Pons (tissue), 1 donor: ENCODE measurements around the gene NFAT5.
A peak's percentile ranks its signal among the peaks of the same experiment; 100 is the strongest.
"Not testable (repeated sequence)": the region's sequence is repeated elsewhere in the genome, so short reads cannot be mapped to it uniquely, and the experiment has no call there.

ENCODE experiments used
- DNase-seq: peaks from one replicate; pipeline ENCODE4 v3.0.0-alpha.2; 2016; ENCODE audit warnings: low spot score

Gene NFAT5

GRCh38 chr16:69553332-69553731, 12.4 kb upstream of the NFAT5 start:
- no peak for DNase-seq

DNA sequence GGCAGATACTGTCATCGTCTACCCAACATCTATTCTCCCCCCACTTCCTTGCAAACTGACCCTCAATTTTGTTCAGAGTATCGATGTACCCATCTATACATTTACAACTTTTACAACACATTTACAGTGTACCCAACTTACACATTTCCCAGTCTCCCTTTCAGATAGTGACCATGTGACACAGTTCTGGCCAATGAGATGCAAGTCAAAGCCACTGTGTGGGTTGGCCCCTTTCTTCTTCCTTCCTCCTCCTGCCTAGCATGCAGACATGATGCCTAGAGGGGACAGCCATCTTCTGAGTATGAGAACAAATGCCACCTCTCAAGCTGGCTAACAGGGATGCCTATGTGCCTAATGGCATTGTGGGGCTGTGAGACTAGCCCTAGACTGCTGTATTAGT, 11.3 kb upstream of the NFAT5 start:
- DNase-seq: no peak

GRCh38 chr16:69555437-69555836, 10.3 kb upstream of the NFAT5 start:
- no peak for DNase-seq

- DNase-seq: no peak
Measured at GRCh38 chr16:69555867-69556266, 9.9 kb upstream of the NFAT5 start.

DNA sequence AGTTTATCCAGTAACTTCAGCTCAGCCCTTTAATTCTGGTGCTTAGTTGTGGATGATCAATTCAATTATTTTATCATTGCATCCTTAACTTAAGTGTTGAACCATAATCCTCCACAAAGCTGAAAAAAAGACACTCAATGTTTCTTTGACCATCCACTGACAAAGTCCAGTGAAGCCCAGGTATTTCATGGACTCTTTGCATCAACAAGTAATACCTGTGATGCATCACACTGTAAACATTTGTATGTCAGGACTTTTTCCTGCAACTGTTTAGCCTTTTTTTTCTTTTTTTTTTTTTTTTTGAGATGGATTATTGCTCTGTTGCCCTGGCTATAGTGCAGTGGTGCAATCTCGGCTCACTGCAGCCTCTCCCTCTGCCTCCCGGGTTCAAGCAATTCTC, 6.6 kb upstream of the NFAT5 start:
- DNase-seq: no peak

GRCh38 chr16:69561367-69561766, 4.4 kb upstream of the NFAT5 start:
- DNase-seq: not testable (repeated sequence)

GRCh38 chr16:69561901-69562300, 3.9 kb upstream of the NFAT5 start:
- no peak for DNase-seq

GRCh38 chr16:69562813-69563212, 3.0 kb upstream of the NFAT5 start:
- DNase-seq: no peak

- DNase-seq: peak; percentile 40
Measured at GRCh38 chr16:69563605-69564580, 1.9 kb upstream of the NFAT5 start.

DNA sequence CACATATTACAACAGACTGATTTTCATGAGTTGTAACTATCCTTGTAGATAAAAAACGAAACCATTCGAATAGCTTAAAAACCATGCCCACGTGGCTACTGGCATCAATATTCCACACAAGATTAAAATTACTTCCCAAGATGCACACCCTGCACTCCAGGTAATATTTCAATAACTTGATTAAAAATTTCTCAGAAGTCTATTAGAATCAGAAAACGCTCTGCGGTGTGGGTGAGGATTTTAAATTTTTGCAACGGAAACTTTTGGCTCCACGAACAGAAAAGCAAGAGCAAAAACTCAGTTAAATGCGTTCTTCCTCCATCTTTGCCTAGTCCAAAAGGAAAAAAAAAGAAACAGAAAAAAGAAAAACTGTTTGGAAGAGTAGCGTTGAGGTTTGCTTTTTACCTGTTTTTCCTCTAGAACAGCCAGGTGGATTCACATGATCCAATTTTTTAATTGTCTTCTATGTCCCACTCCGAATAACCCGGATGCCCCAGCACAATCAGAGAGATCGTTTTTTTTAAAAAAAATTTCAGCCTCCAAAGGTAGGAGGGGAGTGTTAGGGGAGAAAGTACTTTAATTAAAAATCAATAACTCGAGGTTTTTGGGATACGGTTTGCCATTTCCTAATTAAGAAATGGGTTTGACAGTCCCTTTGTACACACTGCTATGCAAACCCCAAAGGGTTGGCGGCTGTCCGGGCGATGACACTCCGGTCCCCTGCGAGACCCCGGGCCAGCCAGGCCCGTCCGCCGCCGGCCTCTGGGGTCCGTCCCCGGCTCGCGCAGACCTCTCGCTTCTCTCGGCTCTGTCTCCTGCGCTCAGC, 708 bp upstream of the NFAT5 start:
- DNase-seq: peak; percentile 34

DNA sequence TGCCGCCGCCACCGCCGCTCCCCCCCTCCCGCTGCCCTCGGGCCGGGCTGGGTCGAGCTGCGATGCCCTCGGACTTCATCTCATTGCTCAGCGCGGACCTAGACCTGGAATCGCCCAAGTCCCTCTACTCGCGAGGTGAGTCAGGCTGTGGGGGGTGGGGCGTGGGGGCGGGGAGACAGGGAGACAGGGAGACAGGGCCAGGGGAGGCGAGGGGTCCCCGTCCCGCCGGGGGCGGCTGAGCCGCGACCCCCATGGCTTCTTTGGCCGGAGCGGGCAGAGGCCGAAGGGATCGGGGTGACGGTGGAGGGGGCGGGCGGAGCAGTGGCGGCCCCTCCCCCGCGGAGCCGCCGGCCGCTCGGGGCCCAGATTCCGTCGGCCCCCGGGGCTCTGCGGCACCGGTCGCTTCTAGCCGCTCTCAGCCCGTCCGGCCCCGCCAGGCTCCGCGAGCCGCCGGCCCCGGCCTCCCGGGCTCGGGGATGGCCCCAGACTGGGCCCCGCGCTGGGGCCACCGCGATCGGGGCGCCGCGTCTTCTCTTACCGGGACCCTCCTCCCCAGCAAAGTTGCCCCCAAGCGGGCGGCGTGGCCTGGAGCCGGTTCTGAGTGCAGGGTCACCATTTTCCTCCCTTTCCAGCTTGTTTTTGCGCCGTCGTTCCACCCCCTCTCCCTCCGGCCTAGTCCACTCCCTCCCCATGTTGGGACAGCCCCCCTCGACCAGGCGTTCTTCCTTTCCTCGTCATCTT, 644 bp downstream of the NFAT5 start:
- no peak for DNase-seq

DNA sequence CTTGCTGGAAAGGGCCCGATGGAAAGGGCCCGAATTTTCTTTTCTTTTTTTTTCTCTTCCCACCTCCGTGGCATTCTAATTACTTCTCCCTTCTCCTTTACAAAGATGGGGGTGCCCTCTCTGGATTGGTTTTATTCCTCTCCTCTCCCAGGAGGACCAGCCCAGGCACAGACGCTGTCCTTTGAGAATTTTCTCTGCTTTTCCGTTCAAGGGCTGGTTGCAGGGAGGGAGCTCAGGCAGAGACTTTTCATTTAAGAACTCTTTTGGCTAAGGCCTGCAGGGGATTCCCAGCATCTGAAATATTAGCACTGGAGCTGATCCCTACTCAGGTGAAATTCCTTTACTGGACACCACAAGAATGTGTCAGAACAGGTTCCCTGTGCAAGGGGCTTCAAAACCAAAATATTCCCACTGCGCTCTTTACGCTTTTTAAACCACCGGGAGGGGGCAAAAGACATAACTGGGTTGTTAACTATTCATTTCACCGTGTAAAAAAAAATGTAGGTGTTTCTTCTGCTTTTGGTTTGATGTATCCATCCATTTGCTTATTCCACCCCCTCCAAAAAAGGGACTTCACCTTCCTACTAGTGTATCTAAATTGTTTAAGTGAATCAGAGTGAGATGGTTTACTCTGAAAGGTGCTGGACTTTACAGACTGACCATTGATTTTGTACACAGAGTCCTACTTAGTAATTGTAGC, 1.4 kb downstream of the NFAT5 start:
- peak; percentile 65 for DNase-seq

DNA sequence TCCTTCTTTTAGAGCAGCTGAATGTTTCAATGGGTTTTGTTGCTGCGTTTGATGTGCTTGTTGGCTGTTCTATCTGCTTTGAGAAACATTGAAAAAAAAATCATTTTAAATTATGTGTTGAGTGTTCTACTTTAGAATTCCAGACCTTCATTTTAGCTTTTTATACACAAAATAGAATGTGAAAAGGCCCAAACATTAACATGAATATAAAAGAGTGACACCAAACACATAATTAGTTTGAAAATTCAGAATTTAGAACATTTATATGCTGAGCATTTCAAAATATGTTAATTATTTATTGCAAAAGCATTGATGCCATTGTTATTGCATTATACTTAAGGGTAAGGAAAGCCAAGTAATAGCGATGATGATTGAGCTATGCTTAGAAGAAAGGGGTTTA, 2.9 kb downstream of the NFAT5 start:
- DNase-seq: no peak

GRCh38 chr16:69578771-69579170, 13.0 kb downstream of the NFAT5 start:
- not testable (repeated sequence) for DNase-seq

- no peak for DNase-seq
Measured at GRCh38 chr16:69579783-69580481, 14.2 kb downstream of the NFAT5 start.

- no peak for DNase-seq
Measured at GRCh38 chr16:69581297-69581696, 15.5 kb downstream of the NFAT5 start.

DNA sequence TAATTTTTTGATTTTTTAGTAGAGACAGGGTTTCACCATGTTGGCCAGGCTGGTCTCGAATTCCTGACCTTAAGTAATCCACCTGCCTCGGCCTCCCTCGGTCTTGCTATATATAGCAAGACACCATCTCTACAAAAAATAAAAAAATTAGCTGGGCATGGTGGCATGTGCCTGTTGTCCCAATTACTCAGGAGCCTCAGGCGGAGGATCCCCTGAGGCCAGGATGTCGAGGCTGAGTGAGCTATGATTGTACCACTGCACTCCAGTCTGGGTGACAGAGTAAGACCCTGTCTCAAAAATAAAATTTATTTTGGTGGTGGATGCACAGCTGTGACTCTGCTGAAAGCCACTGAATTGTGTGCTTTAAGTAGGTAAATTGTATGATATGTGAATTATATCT, 18.7 kb downstream of the NFAT5 start:
- DNase-seq: not testable (repeated sequence)

- DNase-seq: no peak
Measured at GRCh38 chr16:69589434-69590269, 23.9 kb downstream of the NFAT5 start.

DNA sequence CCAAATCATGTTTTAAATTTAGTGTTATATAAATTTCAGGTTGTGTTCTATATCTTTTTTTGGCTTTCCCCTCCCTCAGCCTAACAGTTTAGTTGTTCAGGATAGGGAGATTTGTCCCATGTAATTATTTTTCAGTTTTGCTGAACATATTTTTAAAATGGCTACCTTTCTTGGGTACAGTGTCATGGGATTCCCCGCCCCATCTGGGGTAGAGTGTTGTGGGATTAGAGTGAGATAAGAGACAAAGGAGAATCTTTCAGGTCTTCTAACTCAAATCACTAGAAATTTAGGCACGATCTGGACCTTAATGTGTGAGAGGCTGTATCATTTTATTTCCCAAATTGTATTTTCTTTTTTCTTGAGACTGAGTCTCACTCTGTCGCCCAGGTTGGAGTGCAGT, 24.8 kb downstream of the NFAT5 start:
- DNase-seq: no peak

DNA sequence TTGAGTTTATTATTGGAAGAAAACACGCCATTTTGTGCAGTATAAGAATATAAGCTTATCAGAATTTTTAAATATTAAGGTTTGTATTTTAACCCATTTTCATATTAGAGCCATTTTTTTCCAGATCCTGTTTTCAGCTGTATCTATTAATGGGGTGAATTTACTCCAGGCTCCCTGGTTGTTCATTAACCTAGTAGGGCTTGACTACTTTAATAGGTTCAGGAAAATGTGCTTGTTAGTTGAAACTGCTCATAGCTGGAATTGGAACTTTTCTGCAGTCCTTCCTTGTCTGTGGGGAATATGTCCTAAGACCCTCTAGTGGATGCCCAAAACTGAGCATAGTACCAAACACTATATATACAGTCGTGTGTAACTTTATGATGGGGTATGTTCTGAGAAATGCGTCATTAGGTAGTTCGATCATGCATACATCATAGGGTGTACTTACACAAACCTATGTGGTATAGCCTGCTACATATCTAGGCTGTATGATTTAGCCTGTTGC, 28.0 kb downstream of the NFAT5 start:
- DNase-seq: no peak
